HEK293 (cell line): Measurements from ENCODE around the gene COL6A6.

ENCODE experiments used
- CTCF ChIA-PET: fragments of 350-600 bp; formaldehyde crosslinking; extraction: SDS; loops from one replicate; lab custom pipeline; 2021; ENCODE audit warnings: antibody characterized with exemption; lab: Yijun Ruan, JAX
- POLR2A ChIA-PET: fragments of 300-600 bp; formaldehyde crosslinking; extraction: SDS; loops from one replicate; lab custom pipeline; 2020; ENCODE audit warnings: antibody characterized with exemption, inconsistent platforms; lab: Yijun Ruan, JAX
- H3K27ac ChIP-seq: fragments of 200-500 bp; sonication (Bioruptor generic); 2 replicates; pipeline ENCODE4 v1.5.1; 2014; ENCODE audit warnings: low read depth, low read length, control low read depth, inconsistent platforms; ENCODE audit errors: extremely low read depth
- H3K36me3 ChIP-seq, 2 experiments: fragments of 200-500 bp in 1 of 2; sonication (Bioruptor generic) in 1 of 2; 1 replicate in 1 of 2; 2 replicates in 1 of 2; pipeline ENCODE4 v1.5.1; 2014 to 2017; ENCODE audit warnings: inconsistent platforms in 2 of 2, low read length in 2 of 2; ENCODE audit not compliant: control insufficient read depth in 2 of 2, insufficient read depth in 1 of 2
- H3K4me1 ChIP-seq: fragments of 200-500 bp; sonication (Bioruptor generic); 2 replicates; pipeline ENCODE4 v1.5.1; 2014; ENCODE audit warnings: mild to moderate bottlenecking, low read length, inconsistent platforms; ENCODE audit not compliant: control insufficient read depth, insufficient read depth
- H3K4me3 ChIP-seq: 2 replicates; pipeline ENCODE4 v1.5.1; 2011; ENCODE audit warnings: low read depth, mild to moderate bottlenecking, control low read depth, low read length, moderate library complexity
- H3K9me3 ChIP-seq: fragments of 200-500 bp; sonication (Bioruptor generic); 2 replicates; pipeline ENCODE4 v1.5.1; 2014; ENCODE audit warnings: low read depth, low read length, inconsistent platforms; ENCODE audit not compliant: control insufficient read depth, insufficient read depth
- KLF16 ChIP-seq: fragments of 450-650 bp; formaldehyde crosslinking; IDR thresholded peaks from 2 replicates; pipeline ENCODE4 v1.5.1; 2017; ENCODE audit warnings: missing biosample characterization, missing genetic modification characterization
- OSR2 ChIP-seq: fragments of 450-650 bp; formaldehyde crosslinking; IDR thresholded peaks from 2 replicates; pipeline ENCODE4 v1.5.1; 2016; ENCODE audit warnings: missing biosample characterization, missing genetic modification characterization
- OVOL3 ChIP-seq: fragments of 450-650 bp; formaldehyde crosslinking; IDR thresholded peaks from 2 replicates; pipeline ENCODE4 v1.5.1; 2016; ENCODE audit warnings: missing biosample characterization, missing genetic modification characterization
- PRDM10 ChIP-seq: fragments of 450-650 bp; formaldehyde crosslinking; IDR thresholded peaks from 2 replicates; pipeline ENCODE4 v1.5.1; 2016; ENCODE audit warnings: missing biosample characterization, missing genetic modification characterization
- PRDM6 ChIP-seq: fragments of 450-650 bp; formaldehyde crosslinking; IDR thresholded peaks from 2 replicates; pipeline ENCODE4 v1.5.1; 2017; ENCODE audit warnings: missing biosample characterization, missing genetic modification characterization
- REPIN1 ChIP-seq: fragments of 450-650 bp; formaldehyde crosslinking; IDR thresholded peaks from 2 replicates; pipeline ENCODE4 v1.5.1; 2017; ENCODE audit warnings: missing biosample characterization, missing genetic modification characterization, low read depth
- SCRT2 ChIP-seq: fragments of 450-650 bp; formaldehyde crosslinking; IDR thresholded peaks from 2 replicates; pipeline ENCODE4 v1.5.1; 2016; ENCODE audit warnings: missing biosample characterization, missing genetic modification characterization
- ZBTB26 ChIP-seq: fragments of 450-650 bp; formaldehyde crosslinking; optimal IDR thresholded peaks from 2 replicates; pipeline ENCODE3; 2016; ENCODE audit warnings: missing biosample characterization, mild to moderate bottlenecking, missing genetic modification characterization
- ZBTB48 ChIP-seq: fragments of 450-650 bp; formaldehyde crosslinking; IDR thresholded peaks from 2 replicates; pipeline ENCODE4 v1.5.1; 2016; ENCODE audit warnings: missing biosample characterization, missing genetic modification characterization
- ZFHX2 ChIP-seq: fragments of 450-650 bp; formaldehyde crosslinking; conservative IDR thresholded peaks from 2 replicates; pipeline ENCODE4 v1.5.1; 2016; ENCODE audit warnings: missing biosample characterization, missing genetic modification characterization
- ZNF16 ChIP-seq: fragments of 450-650 bp; formaldehyde crosslinking; IDR thresholded peaks from 2 replicates; pipeline ENCODE4 v1.5.1; 2016; ENCODE audit warnings: low read depth, missing biosample characterization, missing genetic modification characterization
- ZNF221 ChIP-seq: fragments of 450-650 bp; formaldehyde crosslinking; IDR thresholded peaks from 2 replicates; pipeline ENCODE4 v1.5.1; 2017; ENCODE audit warnings: missing biosample characterization, missing genetic modification characterization, borderline replicate concordance
- ZNF449 ChIP-seq: fragments of 450-650 bp; formaldehyde crosslinking; IDR thresholded peaks from 2 replicates; pipeline ENCODE4 v1.5.1; 2017; ENCODE audit warnings: missing biosample characterization, mild to moderate bottlenecking, missing genetic modification characterization, moderate library complexity
- ZNF571 ChIP-seq: fragments of 450-650 bp; formaldehyde crosslinking; IDR thresholded peaks from 2 replicates; pipeline ENCODE4 v1.5.0; 2017; ENCODE audit warnings: missing biosample characterization, missing genetic modification characterization
- ZNF585B ChIP-seq: fragments of 450-650 bp; formaldehyde crosslinking; IDR thresholded peaks from 2 replicates; pipeline ENCODE4 v1.5.1; 2016; ENCODE audit warnings: missing biosample characterization, missing genetic modification characterization
- ZNF791 ChIP-seq: fragments of 450-650 bp; formaldehyde crosslinking; IDR thresholded peaks from 2 replicates; pipeline ENCODE4 v1.5.1; 2016; ENCODE audit warnings: missing biosample characterization, missing genetic modification characterization
- ZNF792 ChIP-seq: fragments of 450-650 bp; formaldehyde crosslinking; IDR thresholded peaks from 2 replicates; pipeline ENCODE4 v1.5.1; 2016; ENCODE audit warnings: missing biosample characterization, missing genetic modification characterization
- ZNF837 ChIP-seq: fragments of 450-650 bp; formaldehyde crosslinking; IDR thresholded peaks from 2 replicates; pipeline ENCODE4 v1.5.1; 2016; ENCODE audit warnings: missing biosample characterization, missing genetic modification characterization
- TF ChIP-seq, protein P1 (sequence below): fragments of 450-650 bp; formaldehyde crosslinking; IDR thresholded peaks from 2 replicates; pipeline ENCODE4 v1.5.1; 2016; ENCODE audit warnings: missing biosample characterization, missing genetic modification characterization

COL6A6 gene

GRCh38 chr3:130522399-130522798 lies 5.4 kb downstream of the COL6A6 start:
- Histone ChIP-seq H3K4me3 (no peak overlapping the region), H3K9me3 (no peaks in the 10 kb centered on the region), H3K27ac (no peak overlapping the region), H3K4me1 (no peaks in the 10 kb centered on the region), H3K36me3 (no peaks in the 10 kb centered on the region)
- ChIA-PET CTCF (no interaction called here), POLR2A (no interaction called here)
- 0 out of 2 replicates have a peak, but pooled peaks have one; percentile 18 for TF ChIP-seq PRDM10
- no peak for TF ChIP-seq REPIN1 (tag by site-specific recombination)

- no peaks in the 10 kb centered on the region for H3K4me1 ChIP-seq
- TF ChIP-seq ZBTB48 (tag by site-specific recombination) (no peak), ZNF221 (tag by site-specific recombination) (no peak), OVOL3 (tag by site-specific recombination) (no peak), ZNF449 (tag by site-specific recombination) (no peak), KLF16 (tag by site-specific recombination) (no peak), PRDM6 (tag by site-specific recombination) (no peak), ZNF571 (tag by site-specific recombination) (no peak), ZNF16 (tag by site-specific recombination) (no peak)
- TF ChIP-seq, protein P1, sequence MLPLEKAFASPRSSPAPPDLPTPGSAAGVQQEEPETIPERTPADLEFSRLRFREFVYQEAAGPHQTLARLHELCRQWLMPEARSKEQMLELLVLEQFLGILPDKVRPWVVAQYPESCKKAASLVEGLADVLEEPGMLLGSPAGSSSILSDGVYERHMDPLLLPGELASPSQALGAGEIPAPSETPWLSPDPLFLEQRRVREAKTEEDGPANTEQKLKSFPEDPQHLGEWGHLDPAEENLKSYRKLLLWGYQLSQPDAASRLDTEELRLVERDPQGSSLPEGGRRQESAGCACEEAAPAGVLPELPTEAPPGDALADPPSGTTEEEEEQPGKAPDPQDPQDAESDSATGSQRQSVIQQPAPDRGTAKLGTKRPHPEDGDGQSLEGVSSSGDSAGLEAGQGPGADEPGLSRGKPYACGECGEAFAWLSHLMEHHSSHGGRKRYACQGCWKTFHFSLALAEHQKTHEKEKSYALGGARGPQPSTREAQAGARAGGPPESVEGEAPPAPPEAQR = no peak
- CTCF ChIA-PET = interaction anchor here (0.7 to 1.4 kb wide), 3 partner anchors 8 to 251 kb away, joined by 3 to 6 read pairs (median 4); no protein-coding TSS in a partner anchor
- POLR2A ChIA-PET = no interaction called here
- H3K27ac ChIP-seq = no peak overlapping the region
- H3K36me3 ChIP-seq = no peaks in the 10 kb centered on the region
- no peaks in the 10 kb centered on the region for H3K9me3 ChIP-seq
- H3K4me3 ChIP-seq = no peak overlapping the region
These were observed 10.4 kb downstream of the COL6A6 start for GRCh38 chr3:130527426-130527825.

DNA sequence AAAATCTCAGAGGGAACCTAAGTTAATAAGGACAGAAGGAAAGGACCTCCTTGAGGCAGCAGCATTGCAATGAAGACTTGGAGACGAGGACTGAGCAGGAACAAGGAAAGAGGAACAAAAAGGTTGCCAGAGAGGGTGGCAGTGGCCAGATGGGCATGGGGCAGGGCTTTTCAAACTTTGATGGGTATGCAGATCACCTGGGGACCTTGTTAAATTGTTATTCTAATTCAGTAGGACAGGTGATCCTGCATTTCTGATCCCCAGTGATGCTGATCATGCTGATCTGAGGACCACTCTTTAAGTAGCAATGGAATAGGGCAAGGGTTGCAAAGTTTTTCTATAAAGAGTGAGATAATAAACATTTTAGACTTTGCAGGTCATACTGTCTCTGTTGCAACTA lies 11.1 kb downstream of the COL6A6 start:
- no peak for TF ChIP-seq ZNF837 (tag by site-specific recombination)
- TF ChIP-seq ZNF792 (tag by site-specific recombination) = no peak
- no peak for TF ChIP-seq ZNF585B (tag by site-specific recombination)
- no peak for TF ChIP-seq OSR2 (tag by site-specific recombination)
- TF ChIP-seq ZBTB26 (tag by site-specific recombination) = no peak
- no peak for TF ChIP-seq ZNF791
- TF ChIP-seq ZFHX2 = no peak
- no peak for TF ChIP-seq SCRT2
- no peaks in the 10 kb centered on the region for H3K36me3 ChIP-seq
- H3K9me3 ChIP-seq = no peaks in the 10 kb centered on the region
- H3K4me3 ChIP-seq = no peak overlapping the region
- ChIA-PET CTCF (interaction anchor here (1.4 kb wide), 2 partner anchors 10 to 252 kb away, joined by 3 to 6 read pairs; no protein-coding TSS in a partner anchor), POLR2A (no interaction called here)
- no peaks in the 10 kb centered on the region for H3K4me1 ChIP-seq
- H3K27ac ChIP-seq = no peak overlapping the region
